Measurements from ENCODE around the gene EIF4E1B. TPM values are rescaled to one million over a fixed set of nuclear protein-coding genes. Genes with fewer than 3 reads are reported as not detected.

Gene EIF4E1B
- total and polyA plus RNA-seq, 4 donors, result not detected

- no peak for TF ChIP-seq SP1 (IDR thresholded peaks at IDR 0.05)
- no peak for TF ChIP-seq NR2F2 (IDR thresholded peaks at IDR 0.05)
Observed at GRCh38 chr5:176620333-176620981, 10.0 kb upstream of the EIF4E1B start (continued).

GRCh38 chr5:176621661-176622079, 8.8 kb upstream of the EIF4E1B start:
- H3K4me1 ChIP-seq (ENCODE audit: control insufficient read depth in 4 of 4, insufficient read depth in 4 of 4, low read length in 3 of 4), result peaks cover 0 to 4% (median 0%) of the 10 kb centered on the region in 4 donors
- no peak overlapping the region for H3K9ac ChIP-seq (ENCODE audit: low read depth in 1 of 2, low read length in 2 of 2)
- H3K36me3 ChIP-seq (ENCODE audit: control insufficient read depth in 4 of 4, insufficient read depth in 3 of 4, low read depth in 1 of 4, low read length in 3 of 4), result no peaks in the 10 kb centered on the region
- DNase-seq (ENCODE audit: low spot score), result no peak
- H3K27ac ChIP-seq (ENCODE audit: low read depth in 1 of 2, low read length in 2 of 2), result no peak overlapping the region
- H3K9me3 ChIP-seq (ENCODE audit: control insufficient read depth in 4 of 4, low read length in 3 of 4), result no peaks in the 10 kb centered on the region
- H3K4me3 ChIP-seq (ENCODE audit: low read depth in 1 of 3, low read length in 3 of 3), result no peak overlapping the region
- TF ChIP-seq SP1 (IDR thresholded peaks at IDR 0.05), result no peak
- no peak for TF ChIP-seq MAX (IDR thresholded peaks at IDR 0.05)
- TF ChIP-seq JUND (IDR thresholded peaks at IDR 0.05), result no peak
- no peak for TF ChIP-seq ATF3 (IDR thresholded peaks at IDR 0.05)
- TF ChIP-seq RAD21 (IDR thresholded peaks at IDR 0.05), result no peak
- TF ChIP-seq REST (IDR thresholded peaks at IDR 0.05), result no peak
- no peak for TF ChIP-seq RXRA (IDR thresholded peaks at IDR 0.05)
- no peak for TF ChIP-seq NR2F2 (IDR thresholded peaks at IDR 0.05)
- no peak for TF ChIP-seq TAF1 (conservative IDR thresholded peaks at IDR 0.05)
- WGBS, result 65% methylated on average over 13 of the region's 13 CpGs
- H3K27me3 ChIP-seq (ENCODE audit: control insufficient read depth in 4 of 4, insufficient read depth in 4 of 4, low read length in 3 of 4), result peaks cover 0 to 17% (median 10%) of the 10 kb centered on the region in 4 donors

GRCh38 chr5:176624142-176624541, 6.3 kb upstream of the EIF4E1B start:
- Histone ChIP-seq H3K27me3 (ENCODE audit: control insufficient read depth in 4 of 4, insufficient read depth in 4 of 4, low read length in 3 of 4) (peaks cover 0 to 26% (median 7%) of the 10 kb centered on the region in 4 donors), H3K4me1 (ENCODE audit: control insufficient read depth in 4 of 4, insufficient read depth in 4 of 4, low read length in 3 of 4) (peaks cover 0 to 4% (median 0%) of the 10 kb centered on the region in 4 donors), H3K4me3 (ENCODE audit: low read depth in 1 of 3, low read length in 3 of 3) (no peak overlapping the region), H3K36me3 (ENCODE audit: control insufficient read depth in 4 of 4, insufficient read depth in 3 of 4, low read depth in 1 of 4, low read length in 3 of 4) (no peaks in the 10 kb centered on the region), H3K27ac (ENCODE audit: low read depth in 1 of 2, low read length in 2 of 2) (no peak overlapping the region), H3K9ac (ENCODE audit: low read depth in 1 of 2, low read length in 2 of 2) (no peak overlapping the region), H3K9me3 (ENCODE audit: control insufficient read depth in 4 of 4, low read length in 3 of 4) (no peaks in the 10 kb centered on the region)
- DNase-seq (ENCODE audit: low spot score), result no peak
- WGBS, result 70% methylated on average over 4 of the region's 4 CpGs
- TF ChIP-seq ZBTB33 (IDR thresholded peaks at IDR 0.05) (no peak), CTCF (IDR thresholded peaks at IDR 0.05; ENCODE audit: low read depth, low read length, missing input control) (no peak), RAD21 (IDR thresholded peaks at IDR 0.05) (no peak), HNF4A (conservative IDR thresholded peaks at IDR 0.05) (no peak), HNF4G (IDR thresholded peaks at IDR 0.05) (no peak), FOXA1 (IDR thresholded peaks at IDR 0.05) (no peak), EGR1 (IDR thresholded peaks at IDR 0.05; ENCODE audit: low read depth in 2 of 2) (no peak), NR2F2 (IDR thresholded peaks at IDR 0.05) (no peak), MAX (IDR thresholded peaks at IDR 0.05) (no peak), YY1 (IDR thresholded peaks at IDR 0.05) (no peak), GABPA (IDR thresholded peaks at IDR 0.05 in 1 of 2, conservative IDR thresholded peaks at IDR 0.05 in 1 of 2) (no peak), SP1 (IDR thresholded peaks at IDR 0.05) (no peak), RXRA (IDR thresholded peaks at IDR 0.05) (no peak), ATF3 (IDR thresholded peaks at IDR 0.05) (no peak), TAF1 (conservative IDR thresholded peaks at IDR 0.05) (no peak)

Data from liver (tissue), 9 donors.